ENCODE results near the gene CACNA1C. TPM values are rescaled to one million over a fixed set of nuclear protein-coding genes. Genes with fewer than 3 reads are reported as not detected.

CACNA1C gene
- total RNA-seq, 4 donors from 2014 or later = 2.9 to 5.3 (median 4.3) TPM

DNA sequence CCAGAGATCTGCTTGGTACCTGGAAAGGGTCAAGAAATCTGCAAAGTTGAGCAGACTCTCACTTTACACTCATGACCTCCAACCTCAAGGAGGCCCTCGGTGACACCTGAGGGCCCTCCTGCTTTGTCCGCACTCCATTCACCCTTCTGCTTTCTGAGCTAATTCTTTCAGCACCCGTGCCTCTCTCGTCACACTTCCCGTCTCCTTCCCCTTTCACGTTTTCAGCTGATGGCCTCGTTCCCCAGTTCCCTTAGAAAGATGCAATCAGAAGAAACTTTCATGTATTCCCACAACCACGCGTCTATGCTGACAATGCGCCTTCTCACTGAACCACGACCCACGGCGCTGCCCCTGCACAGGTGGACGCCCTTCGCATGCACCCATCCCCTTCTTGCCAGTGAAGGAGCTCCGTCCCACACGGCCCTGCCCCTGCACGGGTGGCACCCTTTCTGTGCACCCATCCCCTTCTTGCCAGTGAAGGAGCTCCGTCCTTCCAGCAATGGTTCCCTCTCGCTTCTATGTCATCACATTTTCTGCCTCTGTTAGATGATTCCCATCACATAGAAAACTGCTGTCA is 401.9 kb downstream of the CACNA1C start:
- TF ChIP-seq, protein P1, sequence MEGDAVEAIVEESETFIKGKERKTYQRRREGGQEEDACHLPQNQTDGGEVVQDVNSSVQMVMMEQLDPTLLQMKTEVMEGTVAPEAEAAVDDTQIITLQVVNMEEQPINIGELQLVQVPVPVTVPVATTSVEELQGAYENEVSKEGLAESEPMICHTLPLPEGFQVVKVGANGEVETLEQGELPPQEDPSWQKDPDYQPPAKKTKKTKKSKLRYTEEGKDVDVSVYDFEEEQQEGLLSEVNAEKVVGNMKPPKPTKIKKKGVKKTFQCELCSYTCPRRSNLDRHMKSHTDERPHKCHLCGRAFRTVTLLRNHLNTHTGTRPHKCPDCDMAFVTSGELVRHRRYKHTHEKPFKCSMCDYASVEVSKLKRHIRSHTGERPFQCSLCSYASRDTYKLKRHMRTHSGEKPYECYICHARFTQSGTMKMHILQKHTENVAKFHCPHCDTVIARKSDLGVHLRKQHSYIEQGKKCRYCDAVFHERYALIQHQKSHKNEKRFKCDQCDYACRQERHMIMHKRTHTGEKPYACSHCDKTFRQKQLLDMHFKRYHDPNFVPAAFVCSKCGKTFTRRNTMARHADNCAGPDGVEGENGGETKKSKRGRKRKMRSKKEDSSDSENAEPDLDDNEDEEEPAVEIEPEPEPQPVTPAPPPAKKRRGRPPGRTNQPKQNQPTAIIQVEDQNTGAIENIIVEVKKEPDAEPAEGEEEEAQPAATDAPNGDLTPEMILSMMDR (IDR thresholded peaks at IDR 0.05; ENCODE audit: low read depth) = no peak

DNA sequence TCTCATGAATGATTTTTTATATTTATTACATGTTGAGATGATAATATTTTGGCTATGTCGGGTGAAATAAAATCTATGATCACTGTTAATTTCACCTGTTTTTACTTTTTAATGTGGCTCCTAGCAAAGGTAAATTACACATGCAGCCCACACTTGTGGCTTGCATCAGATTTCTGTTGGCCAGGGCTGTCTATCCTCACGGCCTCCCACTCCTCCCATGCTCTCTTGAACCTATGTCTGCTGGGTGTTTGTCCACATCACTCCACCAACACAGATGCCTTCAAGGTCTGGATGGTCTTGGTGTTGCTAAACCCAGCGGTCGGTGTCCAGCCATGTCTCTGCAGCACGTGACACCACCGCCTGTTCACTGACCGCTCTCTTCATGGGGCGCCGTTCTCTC is 402.6 kb downstream of the CACNA1C start:
- TF ChIP-seq, protein P1 (IDR thresholded peaks at IDR 0.05; ENCODE audit: low read depth) = no peak

DNA sequence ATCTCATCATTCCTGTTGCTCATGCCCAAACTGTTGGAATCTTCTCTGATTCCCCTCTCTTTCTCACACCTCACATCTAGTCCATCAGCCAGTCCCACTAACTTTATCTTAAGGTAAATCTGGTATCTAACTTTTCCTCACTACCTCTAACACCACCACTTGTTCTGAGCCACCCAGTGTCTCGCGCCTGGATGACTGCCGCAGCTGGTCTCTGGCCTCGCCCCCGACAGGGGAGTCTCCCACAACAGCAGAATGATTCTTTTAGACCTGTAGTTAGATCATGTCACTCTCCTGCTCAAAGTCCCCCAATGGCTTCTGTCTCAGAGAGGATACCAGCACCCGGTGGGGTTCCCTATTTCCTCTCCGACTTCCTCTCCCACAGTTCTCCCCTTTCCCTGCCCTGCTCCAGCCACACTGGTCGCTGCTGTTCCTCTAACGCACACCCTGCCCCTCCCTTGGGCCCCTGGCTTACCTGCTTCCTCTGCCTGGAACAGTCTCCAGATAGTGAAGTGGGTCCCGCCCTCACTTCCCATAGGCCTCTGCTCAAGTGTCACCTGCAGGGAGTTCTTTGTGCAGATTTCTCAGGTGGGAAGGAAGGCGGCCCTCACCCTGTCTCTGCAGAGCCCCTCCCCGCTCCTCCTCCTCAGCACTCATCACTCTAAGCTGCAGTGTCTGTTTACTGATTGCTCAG is 403.5 kb downstream of the CACNA1C start:
- TF ChIP-seq, protein P1 (IDR thresholded peaks at IDR 0.05; ENCODE audit: low read depth) = no peak

DNA sequence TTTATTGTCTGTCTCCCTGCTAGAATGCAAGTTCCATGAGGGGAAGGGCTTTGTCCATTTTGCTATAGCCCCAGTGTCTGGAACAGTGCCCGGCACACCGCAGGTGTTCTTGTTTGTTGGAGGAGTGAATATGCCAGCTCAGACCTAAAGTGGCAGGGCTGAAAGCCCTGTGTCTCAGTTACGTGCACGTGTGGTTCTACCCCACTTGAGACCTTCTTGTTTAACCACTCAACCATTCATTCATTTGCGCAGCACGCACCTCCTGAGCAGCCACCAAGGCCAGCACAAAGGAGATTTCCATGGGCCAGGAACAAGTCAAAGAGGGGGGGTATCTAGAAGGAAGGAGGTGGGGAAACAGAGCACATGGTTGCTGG is 404.0 kb downstream of the CACNA1C start:
- TF ChIP-seq, protein P1 (IDR thresholded peaks at IDR 0.05; ENCODE audit: low read depth) = no peak

DNA sequence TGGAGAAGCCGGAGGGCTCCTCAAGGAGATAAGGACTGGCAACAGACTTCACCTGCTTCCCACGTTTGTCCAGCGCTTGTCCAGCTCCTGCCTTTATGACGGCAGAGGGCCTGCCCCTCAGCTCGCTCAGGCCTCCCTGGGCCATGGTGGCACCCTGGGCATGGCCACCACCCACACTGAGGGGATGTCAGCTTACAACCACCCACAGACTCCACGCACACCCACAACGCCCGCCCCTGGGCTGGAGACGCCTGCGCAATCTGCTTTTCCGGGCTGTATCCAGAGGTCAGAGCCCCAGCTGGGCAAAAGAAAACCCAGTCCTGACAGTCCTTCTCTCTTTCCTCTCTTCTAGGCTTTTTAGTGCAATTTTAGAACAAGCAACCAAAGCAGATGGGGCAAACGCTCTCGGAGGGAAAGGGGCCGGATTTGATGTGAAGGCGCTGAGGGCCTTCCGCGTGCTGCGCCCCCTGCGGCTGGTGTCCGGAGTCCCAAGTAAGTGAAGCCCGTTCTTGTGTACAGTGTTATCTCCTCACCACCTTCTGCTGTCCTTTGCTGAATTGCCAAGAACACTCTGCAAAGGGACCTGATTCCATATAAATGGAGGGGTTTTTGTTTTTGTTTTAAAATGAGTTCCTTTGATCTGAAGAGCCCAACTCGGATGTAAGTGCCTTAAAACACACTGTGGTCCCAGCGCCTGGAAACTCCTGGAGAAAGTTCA is 404.6 kb downstream of the CACNA1C start:
- TF ChIP-seq, protein P1 (IDR thresholded peaks at IDR 0.05; ENCODE audit: low read depth) = no peak

DNA sequence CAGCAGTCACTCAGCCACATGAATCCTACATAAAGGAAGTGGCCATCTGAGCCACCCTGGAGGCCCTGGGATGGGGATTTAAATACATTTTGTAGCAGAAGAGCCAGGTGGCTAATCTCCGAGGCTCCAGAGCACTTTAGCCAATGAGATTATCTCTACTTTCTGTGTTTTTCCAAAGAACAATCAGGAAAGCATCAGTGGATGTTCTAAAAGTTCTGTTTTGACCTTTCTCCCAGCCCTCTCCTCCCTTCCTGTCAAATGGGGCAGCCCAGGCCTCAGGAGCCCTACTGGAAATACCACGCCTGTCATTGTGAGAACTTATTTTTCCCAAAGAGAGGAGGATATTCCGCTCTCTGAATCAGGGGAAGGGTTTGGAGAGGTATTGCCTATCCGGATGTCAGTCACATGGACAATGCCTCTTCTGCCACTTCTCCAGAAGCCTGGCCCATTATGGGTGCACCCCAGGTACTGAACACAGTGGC is 405.2 kb downstream of the CACNA1C start:
- TF ChIP-seq, protein P1 (IDR thresholded peaks at IDR 0.05; ENCODE audit: low read depth) = no peak

DNA sequence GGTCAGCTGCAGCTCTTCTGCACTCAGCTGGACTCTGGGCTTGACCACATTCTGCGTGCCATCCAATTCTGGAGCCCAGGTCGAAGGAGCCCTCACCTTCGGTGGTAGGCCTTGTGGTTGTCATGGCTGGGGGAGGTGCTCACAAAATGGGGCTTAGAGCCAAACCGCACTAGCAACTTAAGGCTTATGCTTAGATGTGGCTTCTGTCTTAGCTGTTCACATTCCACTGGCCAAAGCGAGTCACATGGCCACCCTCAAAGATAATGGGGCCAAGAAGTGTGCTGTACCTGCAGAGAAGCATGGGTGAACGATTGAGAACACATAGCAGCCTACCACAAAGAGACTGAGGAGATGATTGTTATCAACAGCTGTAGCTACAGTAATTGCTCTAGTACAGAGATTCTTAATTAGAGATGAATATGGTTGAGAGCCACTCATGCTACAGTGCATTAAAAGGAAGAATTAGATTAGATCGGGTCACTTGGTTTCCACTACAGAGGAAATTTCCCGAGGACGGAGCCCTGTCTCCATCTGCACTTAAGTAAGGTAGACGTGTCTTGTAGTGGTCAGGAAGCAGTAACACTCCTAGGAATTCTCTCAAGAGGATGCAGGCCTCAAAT is 407.4 kb downstream of the CACNA1C start:
- TF ChIP-seq, protein P1 (IDR thresholded peaks at IDR 0.05; ENCODE audit: low read depth) = no peak
